Measurements from ENCODE around the gene PRKCH.

DNA sequence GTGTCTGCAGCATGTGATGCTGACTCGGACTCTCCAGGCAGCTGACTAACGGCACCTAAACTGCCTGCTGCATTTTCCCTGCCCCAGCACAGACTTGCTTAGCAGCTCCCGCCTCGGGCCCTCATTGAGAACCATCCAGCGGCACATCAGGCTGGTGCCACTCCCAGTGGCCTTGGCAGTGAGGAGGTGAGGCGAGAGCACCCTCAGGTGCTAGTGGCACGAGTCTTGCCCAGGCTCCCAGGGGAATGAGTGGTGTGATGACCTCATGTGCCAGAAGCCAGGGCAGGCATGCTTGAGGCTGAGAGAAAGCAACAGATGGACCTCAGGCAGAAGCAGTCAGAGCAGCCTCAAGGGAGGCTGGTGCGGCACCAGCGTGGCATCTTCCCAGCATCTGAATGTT lies 60.2 kb downstream of the PRKCH start:
- no peak for TF ChIP-seq POLR2A (IDR thresholded peaks at IDR 0.05)
- TF ChIP-seq, protein P1, sequence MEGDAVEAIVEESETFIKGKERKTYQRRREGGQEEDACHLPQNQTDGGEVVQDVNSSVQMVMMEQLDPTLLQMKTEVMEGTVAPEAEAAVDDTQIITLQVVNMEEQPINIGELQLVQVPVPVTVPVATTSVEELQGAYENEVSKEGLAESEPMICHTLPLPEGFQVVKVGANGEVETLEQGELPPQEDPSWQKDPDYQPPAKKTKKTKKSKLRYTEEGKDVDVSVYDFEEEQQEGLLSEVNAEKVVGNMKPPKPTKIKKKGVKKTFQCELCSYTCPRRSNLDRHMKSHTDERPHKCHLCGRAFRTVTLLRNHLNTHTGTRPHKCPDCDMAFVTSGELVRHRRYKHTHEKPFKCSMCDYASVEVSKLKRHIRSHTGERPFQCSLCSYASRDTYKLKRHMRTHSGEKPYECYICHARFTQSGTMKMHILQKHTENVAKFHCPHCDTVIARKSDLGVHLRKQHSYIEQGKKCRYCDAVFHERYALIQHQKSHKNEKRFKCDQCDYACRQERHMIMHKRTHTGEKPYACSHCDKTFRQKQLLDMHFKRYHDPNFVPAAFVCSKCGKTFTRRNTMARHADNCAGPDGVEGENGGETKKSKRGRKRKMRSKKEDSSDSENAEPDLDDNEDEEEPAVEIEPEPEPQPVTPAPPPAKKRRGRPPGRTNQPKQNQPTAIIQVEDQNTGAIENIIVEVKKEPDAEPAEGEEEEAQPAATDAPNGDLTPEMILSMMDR (IDR thresholded peaks at IDR 0.05) = no peak
